ENCODE data around the gene FZD8.

The FZD8 gene

GRCh38 chr10:35642793-35643114 lies 658 bp upstream of the FZD8 start:
- DNase-seq (ENCODE audit: low read depth in 1 of 2, low spot score in 1 of 2): no peak

GRCh38 chr10:35641676-35642034 lies 441 bp downstream of the FZD8 start:
- DNase-seq (ENCODE audit: low read depth in 1 of 2, low spot score in 1 of 2): no peak

GRCh38 chr10:35640951-35641675 lies 983 bp downstream of the FZD8 start:
- DNase-seq (ENCODE audit: low read depth in 1 of 2, low spot score in 1 of 2): peak in 1 of 2 donors; percentile 18

- no peak for DNase-seq (ENCODE audit: low read depth in 1 of 2, low spot score in 1 of 2)
Observed at GRCh38 chr10:35640474-35640873, 1.6 kb downstream of the FZD8 start.

- no peak for DNase-seq (ENCODE audit: low read depth in 1 of 2, low spot score in 1 of 2)
Observed at GRCh38 chr10:35639728-35640401, 2.2 kb downstream of the FZD8 start.

- DNase-seq (ENCODE audit: low read depth in 1 of 2, low spot score in 1 of 2): no peak
Observed at GRCh38 chr10:35639021-35639727, 2.9 kb downstream of the FZD8 start.

- no peak for DNase-seq (ENCODE audit: low read depth in 1 of 2, low spot score in 1 of 2)
Observed at GRCh38 chr10:35638101-35638500, 4.0 kb downstream of the FZD8 start.

- DNase-seq (ENCODE audit: low read depth in 1 of 2, low spot score in 1 of 2): no peak
Observed at GRCh38 chr10:35637462-35637861, 4.6 kb downstream of the FZD8 start.

- DNase-seq (ENCODE audit: low read depth in 1 of 2, low spot score in 1 of 2): no peak
Observed at GRCh38 chr10:35636956-35637355, 5.1 kb downstream of the FZD8 start.

GRCh38 chr10:35635576-35635975 lies 6.5 kb downstream of the FZD8 start:
- peak in 1 of 2 donors; percentile 38 for DNase-seq (ENCODE audit: low read depth in 1 of 2, low spot score in 1 of 2)

GRCh38 chr10:35633006-35633980 lies 8.8 kb downstream of the FZD8 start:
- no peak for DNase-seq (ENCODE audit: low read depth in 1 of 2, low spot score in 1 of 2)

- no peak for DNase-seq (ENCODE audit: low read depth in 1 of 2, low spot score in 1 of 2)
Observed at GRCh38 chr10:35632027-35632426, 10.1 kb downstream of the FZD8 start.

GRCh38 chr10:35631404-35631803 lies 10.7 kb downstream of the FZD8 start:
- DNase-seq (ENCODE audit: low read depth in 1 of 2, low spot score in 1 of 2): no peak

GRCh38 chr10:35626971-35627507 lies 15.1 kb downstream of the FZD8 start:
- DNase-seq (ENCODE audit: low read depth in 1 of 2, low spot score in 1 of 2): no peak

- DNase-seq (ENCODE audit: low read depth in 1 of 2, low spot score in 1 of 2): no peak
Observed at GRCh38 chr10:35614312-35614711, 27.8 kb downstream of the FZD8 start.

GRCh38 chr10:35613597-35614226 lies 28.4 kb downstream of the FZD8 start:
- DNase-seq (ENCODE audit: low read depth in 1 of 2, low spot score in 1 of 2): no peak

GRCh38 chr10:35613107-35613440 lies 29.0 kb downstream of the FZD8 start:
- no peak for DNase-seq (ENCODE audit: low read depth in 1 of 2, low spot score in 1 of 2)

- no peak for DNase-seq (ENCODE audit: low read depth in 1 of 2, low spot score in 1 of 2)
Observed at GRCh38 chr10:35612385-35613106, 29.6 kb downstream of the FZD8 start.

- no peak for DNase-seq (ENCODE audit: low read depth in 1 of 2, low spot score in 1 of 2)
Observed at GRCh38 chr10:35611750-35612149, 30.3 kb downstream of the FZD8 start.

- no peak for DNase-seq (ENCODE audit: low read depth in 1 of 2, low spot score in 1 of 2)
Observed at GRCh38 chr10:35608328-35608672, 33.8 kb downstream of the FZD8 start.
